Omental fat pad (tissue), 4 donors: ENCODE data around the gene RHOV. TPM values are rescaled to one million over a fixed set of nuclear protein-coding genes. Genes with fewer than 3 reads are reported as not detected.

ENCODE experiments used
- ATAC-seq: fragments of 150-250 bp; one replicate; pipeline ENCODE4 v1.9.1; 2016; ENCODE audit warnings: mild to moderate bottlenecking, moderate library complexity; ENCODE audit not compliant: low FRiP score
- DNase-seq: peaks from one replicate; pipeline ENCODE4 v3.0.0-alpha.2; 2019; ENCODE audit warnings: low spot score
- CTCF ChIP-seq, 3 donors: fragments of 450-650 bp; IDR thresholded peaks; one replicate each; pipeline ENCODE4 v1.5.1; 2016 to 2017; ENCODE audit warnings: antibody characterized with exemption in 3 of 3, mild to moderate bottlenecking in 3 of 3, moderate library complexity in 2 of 3
- total RNA-seq, 4 donors: library from RNA; depleted of rRNA; stranded (reverse); fragments of >200 nt; gene quantifications; one replicate each; pipeline ENCODE4 v1.1.0, GENCODE V29; 2016

RHOV gene
- total RNA-seq, 4 donors from 2014 or later = not detected

GRCh38 chr15:40832903-40833302 lies 41.1 kb downstream of the RHOV start:
- no peak for DNase-seq
- no peak for TF ChIP-seq CTCF (IDR thresholded peaks at IDR 0.05)
- no peak for ATAC-seq

GRCh38 chr15:40831861-40832260 lies 42.2 kb downstream of the RHOV start:
- no peak for TF ChIP-seq CTCF (IDR thresholded peaks at IDR 0.05)
- ATAC-seq (no peak), DNase-seq (no peak)

- ATAC-seq (no peak), DNase-seq (no peak)
- TF ChIP-seq CTCF (IDR thresholded peaks at IDR 0.05) = no peak
Observed at GRCh38 chr15:40830884-40831283, 43.1 kb downstream of the RHOV start.

GRCh38 chr15:40829115-40829514 lies 44.9 kb downstream of the RHOV start:
- no peak for TF ChIP-seq CTCF (IDR thresholded peaks at IDR 0.05)
- no peak for DNase-seq
- ATAC-seq = no peak

GRCh38 chr15:40828447-40829036 lies 45.5 kb downstream of the RHOV start, which contains the start of gene PPP1R14D:
PPP1R14D (minus strand) TSS chr15:40828708; CDS start chr15:40828641, 67 bp downstream.
- ATAC-seq = no peak
- DNase-seq = no peak
- TF ChIP-seq CTCF (IDR thresholded peaks at IDR 0.05) = no peak

GRCh38 chr15:40826423-40827075 lies 47.5 kb downstream of the RHOV start:
- no peak for TF ChIP-seq CTCF (IDR thresholded peaks at IDR 0.05)
- DNase-seq (no peak), ATAC-seq (no peak)
